Muscle layer of duodenum (tissue), 2 donors: ENCODE results near the gene SPRR2B.
"Not testable (repeated sequence)": the region's sequence is repeated elsewhere in the genome, so short reads cannot be mapped to it uniquely, and the experiment has no call there.

Experiments used
- H3K27ac ChIP-seq: one replicate; pipeline ENCODE4 v1.7.0; 2013; ENCODE audit warnings: mild to moderate bottlenecking, low read length
- H3K27me3 ChIP-seq: one replicate; pipeline ENCODE4 v1.7.0; 2013; ENCODE audit warnings: low read depth, mild to moderate bottlenecking, control low read depth, low read length
- H3K36me3 ChIP-seq, 2 donors: one replicate each; pipeline ENCODE4 v1.7.0; 2013; ENCODE audit warnings: low read length in 2 of 2, control low read depth in 1 of 2, mild to moderate bottlenecking in 1 of 2; ENCODE audit not compliant: insufficient read depth in 2 of 2, control insufficient read depth in 1 of 2
- H3K4me1 ChIP-seq, 2 donors: one replicate each; pipeline ENCODE4 v1.7.0; 2013; ENCODE audit warnings: low read length in 2 of 2, mild to moderate bottlenecking in 2 of 2, control low read depth in 1 of 2, moderate library complexity in 1 of 2; ENCODE audit not compliant: insufficient read depth in 2 of 2, control insufficient read depth in 1 of 2
- H3K4me3 ChIP-seq, 2 donors: one replicate each; pipeline ENCODE4 v1.7.0; 2013; ENCODE audit warnings: low read length in 2 of 2, low read depth in 1 of 2, mild to moderate bottlenecking in 1 of 2
- H3K9me3 ChIP-seq, 2 donors: one replicate each; pipeline ENCODE4 v1.7.0; 2013; ENCODE audit warnings: low read length in 2 of 2, control low read depth in 1 of 2, mild to moderate bottlenecking in 1 of 2; ENCODE audit not compliant: control insufficient read depth in 1 of 2
- donor health status: healthy.

The SPRR2B gene

DNA sequence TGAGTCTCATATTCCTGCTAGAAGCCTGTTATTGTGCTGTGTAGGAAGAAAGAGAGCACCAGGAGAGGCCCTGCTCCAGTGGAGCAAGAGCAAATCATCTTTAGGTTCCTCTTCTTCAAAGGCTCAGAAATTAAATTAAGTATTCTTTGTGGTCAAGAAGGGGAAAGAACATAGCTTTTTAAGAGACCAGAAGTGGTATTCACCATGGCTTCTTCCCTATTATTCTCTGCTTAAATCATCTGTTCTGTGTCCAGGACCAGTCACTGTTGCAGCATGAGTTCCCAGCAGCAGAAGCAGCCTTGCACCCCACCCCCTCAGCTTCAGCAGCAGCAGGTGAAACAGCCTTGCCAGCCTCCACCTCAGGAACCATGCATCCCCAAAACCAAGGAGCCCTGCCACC lies 39.3 kb downstream of the SPRR2B start:
- no peaks in the 10 kb centered on the region for H3K27me3 ChIP-seq
- H3K9me3 ChIP-seq, result peaks cover 0 to 2% of the 10 kb centered on the region in 2 donors
- no peak overlapping the region for H3K4me3 ChIP-seq
- no peak overlapping the region for H3K27ac ChIP-seq
- H3K36me3 ChIP-seq, result no peaks in the 10 kb centered on the region
- H3K4me1 ChIP-seq, result no peaks in the 10 kb centered on the region

GRCh38 chr1:153030895-153031294 lies 40.5 kb downstream of the SPRR2B start, which contains the start of gene SPRR1B:
TSS of gene SPRR1B (plus strand) at chr1:153031203. CDS start at chr1:153032346, 1,143 bp downstream.
- no peaks in the 10 kb centered on the region for H3K36me3 ChIP-seq
- no peak within 1 kb of the TSS for H3K27ac ChIP-seq
- no peak within 1 kb of the TSS for H3K4me3 ChIP-seq
- H3K4me1 ChIP-seq, result no peaks in the 10 kb centered on the region
- H3K27me3 ChIP-seq, result no peaks in the 10 kb centered on the region
- H3K9me3 ChIP-seq, result peaks cover 0 to 2% of the 10 kb centered on the region in 2 donors

DNA sequence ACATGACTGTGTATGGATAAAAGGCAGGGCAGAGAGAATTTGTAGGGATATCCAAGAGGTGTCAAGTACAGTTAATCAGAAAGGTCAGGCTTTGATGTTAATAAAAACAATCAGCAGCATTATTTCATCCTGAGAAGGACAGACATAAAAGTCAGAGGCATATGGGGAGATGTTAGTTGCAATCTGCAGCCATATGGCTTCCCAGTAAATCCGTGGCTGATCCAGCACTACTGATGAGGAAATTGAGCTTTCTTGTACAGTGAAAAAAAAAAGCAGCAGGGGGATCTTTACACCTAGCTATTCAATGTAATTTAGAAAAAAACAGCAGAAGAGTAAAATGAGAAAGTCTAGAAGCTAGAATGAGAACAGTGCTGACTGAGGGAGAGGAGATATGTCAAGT lies 42.6 kb downstream of the SPRR2B start:
- Histone ChIP-seq H3K9me3 (peaks cover 0 to 2% of the 10 kb centered on the region in 2 donors), H3K4me3 (no peak overlapping the region), H3K27ac (no peak overlapping the region), H3K27me3 (no peaks in the 10 kb centered on the region), H3K4me1 (no peaks in the 10 kb centered on the region), H3K36me3 (no peaks in the 10 kb centered on the region)

DNA sequence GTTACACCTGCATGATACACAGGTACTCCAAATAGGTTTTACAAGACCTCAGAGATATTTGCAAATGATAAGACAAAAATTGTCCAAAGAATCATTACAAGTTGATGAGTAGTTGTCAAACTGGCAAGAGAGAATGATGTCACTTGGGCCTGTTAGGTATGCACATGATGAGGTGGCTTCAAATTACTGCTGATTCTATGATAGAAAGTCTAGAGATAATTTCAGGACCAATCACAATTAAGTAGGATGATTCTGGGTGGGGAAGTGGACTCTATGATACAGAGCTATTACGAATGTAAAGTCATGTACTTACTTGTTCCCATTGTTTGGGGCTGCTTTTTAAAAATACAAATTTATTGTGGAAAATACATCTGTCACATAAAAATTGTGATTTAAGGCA lies 45.6 kb downstream of the SPRR2B start:
- Histone ChIP-seq H3K36me3 (no peaks in the 10 kb centered on the region), H3K27me3 (no peaks in the 10 kb centered on the region), H3K9me3 (peaks cover 0 to 2% of the 10 kb centered on the region in 2 donors), H3K4me3 (no peak overlapping the region), H3K27ac (no peak overlapping the region), H3K4me1 (no peaks in the 10 kb centered on the region)

DNA sequence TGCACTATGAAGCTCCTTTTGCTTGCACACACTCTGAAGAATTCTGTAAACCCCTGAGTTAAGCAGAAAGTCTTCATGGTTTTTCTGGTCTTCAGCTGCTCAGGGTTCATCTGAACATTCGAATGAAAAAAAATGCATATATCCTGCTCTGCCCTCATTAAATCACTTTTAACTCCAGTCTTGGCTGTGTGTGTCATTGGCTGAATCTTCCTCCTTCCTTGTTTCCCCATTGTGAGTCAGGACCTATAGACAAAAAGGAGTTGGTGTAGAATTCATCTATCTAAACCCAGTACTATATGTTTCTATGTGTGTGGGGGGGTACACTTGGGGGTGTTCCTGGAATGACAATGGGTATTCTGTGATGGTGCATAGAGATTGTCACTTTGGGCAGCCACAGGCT lies 47.0 kb downstream of the SPRR2B start:
- Histone ChIP-seq H3K4me1 (no peaks in the 10 kb centered on the region), H3K27me3 (no peaks in the 10 kb centered on the region), H3K4me3 (no peak overlapping the region), H3K36me3 (no peaks in the 10 kb centered on the region), H3K27ac (no peak overlapping the region), H3K9me3 (peaks cover 0 to 2% of the 10 kb centered on the region in 2 donors)

- no peaks in the 10 kb centered on the region for H3K4me1 ChIP-seq
- H3K36me3 ChIP-seq, result no peaks in the 10 kb centered on the region
- H3K27ac ChIP-seq, result no peak overlapping the region
- no peaks in the 10 kb centered on the region for H3K9me3 ChIP-seq
- no peaks in the 10 kb centered on the region for H3K27me3 ChIP-seq
- no peak overlapping the region for H3K4me3 ChIP-seq
These were observed 48.3 kb downstream of the SPRR2B start for GRCh38 chr1:153023109-153023508.

DNA sequence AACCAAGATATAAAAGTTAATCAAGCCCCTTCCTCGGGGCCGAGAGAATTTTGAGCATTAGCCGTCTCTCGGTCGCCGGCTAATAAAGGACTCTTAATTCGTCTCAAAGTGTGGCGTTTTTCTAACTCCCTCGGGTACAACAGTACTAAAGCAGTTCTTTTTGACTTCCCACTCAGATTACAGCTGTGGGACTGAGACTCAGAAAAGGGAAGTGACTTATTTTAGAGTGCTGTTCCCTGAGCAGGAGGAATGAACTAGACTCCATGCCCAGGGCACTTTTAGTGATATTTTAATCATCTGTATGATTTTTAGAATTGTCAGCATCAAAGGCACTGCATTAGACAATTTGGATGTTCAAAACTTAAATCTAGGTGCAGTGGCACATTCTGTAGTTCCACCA lies 49.1 kb downstream of the SPRR2B start:
- H3K4me3 ChIP-seq, H3K4me1 ChIP-seq, H3K27me3 ChIP-seq, H3K9me3 ChIP-seq, H3K36me3 ChIP-seq, H3K27ac ChIP-seq: not testable (repeated sequence)

- H3K27ac ChIP-seq, H3K9me3 ChIP-seq, H3K36me3 ChIP-seq, H3K27me3 ChIP-seq, H3K4me3 ChIP-seq, H3K4me1 ChIP-seq: not testable (repeated sequence)
These were observed 49.6 kb downstream of the SPRR2B start for GRCh38 chr1:153021829-153022228.
